ENCODE results near the gene FLRT3.

FLRT3 gene

DNA sequence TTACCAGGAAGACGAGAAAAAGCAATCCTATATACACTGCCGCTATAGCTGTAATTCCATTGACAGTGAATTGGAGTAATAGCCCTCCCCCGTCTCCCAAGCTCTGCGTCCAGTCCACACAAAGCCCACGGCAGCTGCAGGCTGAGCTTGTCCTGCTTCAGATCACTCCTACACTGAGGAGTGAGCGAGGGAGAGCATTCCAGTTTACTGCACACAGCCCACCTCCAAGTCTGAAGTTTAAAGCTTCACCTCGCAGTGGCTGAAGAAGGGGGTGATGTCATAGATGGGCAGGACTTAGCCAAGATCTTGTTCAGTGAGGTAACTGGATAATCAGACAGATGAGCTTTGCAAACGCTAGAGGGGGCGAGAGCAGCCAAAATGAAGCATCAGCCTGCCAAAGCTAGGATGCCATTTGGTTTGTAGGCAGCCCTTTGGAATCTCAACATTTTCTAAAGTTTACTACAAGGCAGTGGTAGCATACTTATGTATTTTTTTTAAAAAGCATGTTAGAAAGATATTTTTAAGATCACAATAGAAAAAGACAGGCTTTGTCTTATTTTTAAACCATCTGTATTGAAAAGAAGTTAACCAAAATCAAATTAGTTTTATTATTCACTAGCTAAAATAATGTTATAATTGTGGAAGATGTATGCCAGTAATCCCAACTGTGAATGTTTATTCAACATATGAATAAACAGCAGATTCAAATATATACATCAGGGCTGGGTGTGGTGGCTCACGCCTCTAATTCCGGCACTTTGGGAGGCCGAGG lies at the start of gene FLRT3:
Gene FLRT3, minus strand, starts transcription at position 213 of the 772 bp plus-strand sequence. CDS start 10,106 bp downstream, outside the sequence.
- DNase-seq = no peak

GRCh38 chr20:14386726-14387125 lies 49.3 kb upstream of the FLRT3 start:
- DNase-seq = no peak

DNA sequence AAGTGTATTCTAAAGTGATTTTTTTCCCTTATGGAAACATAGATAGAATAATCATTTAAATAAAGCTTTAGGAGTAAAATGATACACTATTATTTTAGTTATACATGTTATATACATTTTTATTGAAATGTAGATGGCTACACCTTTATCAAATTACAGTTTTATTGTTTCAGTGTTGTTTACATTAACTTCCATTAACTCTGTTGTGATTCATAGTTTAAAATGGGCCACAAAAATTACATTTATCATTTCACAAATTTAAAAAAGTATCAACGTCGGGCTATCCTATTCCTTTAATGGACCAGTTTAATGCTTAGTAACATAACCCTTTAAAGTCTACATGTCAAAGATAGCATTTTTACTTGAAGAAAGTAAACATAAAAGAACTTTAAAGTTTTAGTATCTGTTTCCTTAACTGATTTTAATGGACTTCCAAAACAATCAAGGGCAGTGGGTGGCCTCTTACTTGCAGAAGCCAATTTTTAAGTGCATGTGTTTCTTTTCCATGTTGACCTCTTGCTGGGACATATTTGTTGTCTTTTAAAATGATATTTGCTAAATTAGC lies 47.8 kb upstream of the FLRT3 start:
- no peak for DNase-seq

DNA sequence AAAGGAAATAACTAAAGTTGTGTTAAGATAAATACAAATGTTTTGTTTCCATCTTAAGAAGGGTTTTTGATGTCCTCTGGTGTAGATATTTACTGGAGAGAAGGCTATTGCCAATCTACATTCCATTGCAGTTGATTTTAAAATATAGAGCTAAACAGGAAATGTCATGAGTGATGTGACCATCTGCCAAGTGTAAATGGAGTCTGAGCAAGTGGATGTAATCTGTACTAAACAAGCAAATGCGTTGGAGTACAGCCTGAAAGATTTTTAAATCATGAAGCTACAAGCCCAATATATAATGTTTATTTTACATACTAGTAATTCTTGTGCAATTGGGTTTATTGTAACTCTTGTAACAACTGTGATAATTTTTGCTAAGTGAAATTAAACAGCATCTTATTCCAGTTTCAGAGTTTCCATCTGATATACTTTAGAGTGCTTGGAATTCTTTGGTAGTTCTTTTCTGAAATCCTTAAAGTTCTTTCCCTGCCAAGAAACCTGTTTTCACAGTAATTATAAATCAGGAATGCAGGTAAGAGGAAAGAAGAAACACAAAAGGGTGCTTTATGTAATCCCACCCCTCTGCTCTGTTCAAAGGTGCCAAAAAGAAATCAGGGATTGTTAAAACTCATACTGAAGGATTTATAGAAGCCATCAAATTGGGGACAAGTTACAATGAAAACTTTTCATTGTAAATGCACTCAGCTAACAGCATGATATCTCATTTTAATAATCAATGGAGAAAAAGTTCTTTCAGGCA lies 47.2 kb upstream of the FLRT3 start:
- no peak for DNase-seq

DNA sequence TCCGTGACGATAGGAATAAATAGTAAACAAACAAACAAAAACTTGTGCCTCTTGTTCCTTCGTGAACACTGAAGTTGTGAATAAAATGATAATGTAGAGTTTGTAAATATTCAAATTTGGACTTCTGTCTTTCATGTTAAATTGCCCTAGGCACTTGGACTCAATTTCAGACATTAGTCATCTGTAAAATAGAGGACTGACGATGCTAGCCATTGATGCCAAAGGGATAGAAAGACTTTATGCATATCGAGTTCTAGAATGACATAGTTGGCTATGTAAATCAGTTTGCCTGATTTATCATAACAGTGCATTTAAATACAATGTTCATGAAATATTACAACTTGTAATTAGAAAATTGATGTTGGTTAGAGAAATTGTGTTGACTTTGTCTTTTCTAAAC lies 45.9 kb upstream of the FLRT3 start:
- no peak for DNase-seq

DNA sequence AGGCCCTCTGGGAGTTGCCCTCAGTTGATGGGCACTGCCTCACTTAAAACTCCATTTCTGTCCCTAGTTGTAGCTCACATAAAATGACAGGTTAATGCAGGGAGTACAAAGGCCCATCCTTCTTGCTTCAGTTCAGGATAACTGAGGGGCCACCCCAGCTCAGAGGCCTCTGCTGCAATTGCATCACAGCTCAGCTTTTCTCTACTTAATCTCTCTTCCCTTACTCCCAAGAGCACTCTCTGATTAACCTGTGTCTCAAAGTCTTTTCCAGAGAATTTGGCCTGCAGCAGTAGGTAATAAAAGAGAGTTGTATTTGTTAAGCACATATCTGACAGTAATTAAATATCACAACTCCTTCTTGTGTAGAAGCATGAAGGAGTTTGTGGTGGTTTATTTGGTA lies 40.9 kb upstream of the FLRT3 start:
- DNase-seq = no peak

DNA sequence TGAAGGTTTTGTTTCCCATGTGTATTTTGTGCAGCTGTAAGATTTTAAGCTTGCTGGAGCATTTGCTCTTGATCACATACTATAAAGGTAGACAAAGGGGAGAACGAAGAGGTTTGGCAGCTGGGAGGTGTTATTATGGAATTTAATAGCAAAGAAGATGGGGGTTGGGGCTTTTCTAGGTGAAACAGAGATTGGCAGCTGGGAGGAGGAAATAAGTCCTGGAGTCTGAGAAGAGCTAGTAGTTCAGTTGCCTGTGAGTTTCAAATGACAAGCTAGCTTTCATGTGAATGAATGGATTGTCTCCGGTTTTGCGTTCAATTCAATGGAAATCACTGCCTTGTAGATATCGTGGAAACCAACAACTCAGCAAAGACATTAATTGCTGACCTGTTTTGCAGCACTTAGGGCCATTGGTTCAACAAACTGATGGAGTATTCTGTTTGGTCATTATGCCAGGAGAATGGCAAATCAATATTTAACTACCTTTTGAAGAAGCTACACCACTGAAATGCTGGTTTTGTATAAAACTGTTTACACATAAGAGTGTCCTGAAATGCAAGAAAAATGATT lies 38.1 kb upstream of the FLRT3 start:
- DNase-seq = no peak

GRCh38 chr20:14374196-14374595 lies 36.8 kb upstream of the FLRT3 start:
- DNase-seq = no peak

GRCh38 chr20:14361509-14362345 lies 24.3 kb upstream of the FLRT3 start:
- DNase-seq = no peak

DNA sequence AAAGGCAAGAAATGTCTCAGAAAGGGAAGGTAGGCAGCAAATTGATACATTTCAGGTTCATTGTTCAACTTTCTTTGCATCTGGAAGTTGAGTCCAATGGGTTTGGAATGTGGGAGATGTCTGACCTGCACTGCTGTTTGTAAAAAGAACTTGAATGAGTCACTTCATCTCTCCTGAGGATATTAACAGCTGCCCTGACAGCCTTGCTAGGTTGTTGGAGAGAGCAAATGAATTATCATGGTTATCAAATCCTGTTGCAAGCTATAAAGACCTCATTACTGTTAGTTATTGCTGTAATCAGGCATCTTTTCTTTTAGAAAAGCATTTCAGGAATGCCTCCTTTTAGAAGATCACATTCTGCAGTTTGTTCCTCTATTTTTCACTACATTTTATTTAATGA lies 23.0 kb upstream of the FLRT3 start:
- DNase-seq = no peak

- DNase-seq = no peak
Observed at GRCh38 chr20:14355791-14356190, 18.4 kb upstream of the FLRT3 start.

- no peak for DNase-seq
Observed at GRCh38 chr20:14344746-14345145, 7.3 kb upstream of the FLRT3 start.

DNA sequence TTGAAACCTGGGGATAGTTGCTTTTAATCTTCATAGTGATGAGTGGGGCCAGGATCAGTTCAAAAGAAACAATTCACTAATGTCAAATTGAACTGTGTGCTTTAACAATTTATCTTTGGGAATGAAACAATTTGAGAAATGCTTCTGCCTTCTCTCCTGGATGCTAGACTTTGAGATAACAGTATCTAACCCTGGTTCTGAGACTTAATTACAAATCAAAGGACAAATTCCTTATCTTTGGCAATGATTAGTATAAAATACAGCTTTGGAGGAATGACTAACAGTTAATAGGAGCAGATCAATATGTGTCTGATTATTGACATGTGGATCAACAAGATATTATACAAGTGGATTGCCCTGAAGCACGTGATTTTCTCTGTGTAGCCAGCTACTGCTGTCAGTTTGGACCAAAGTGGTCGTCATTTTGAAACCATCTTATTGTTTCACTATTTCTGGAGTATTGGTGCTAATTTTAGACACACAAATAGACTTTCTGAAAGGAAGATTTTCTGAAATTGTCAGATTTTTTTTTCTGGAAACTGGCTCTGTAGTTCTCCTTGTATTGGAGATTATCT lies 6.2 kb upstream of the FLRT3 start:
- no peak for DNase-seq

GRCh38 chr20:14342918-14343317 lies 5.5 kb upstream of the FLRT3 start:
- no peak for DNase-seq

- DNase-seq = no peak
Observed at GRCh38 chr20:14341801-14342200, 4.4 kb upstream of the FLRT3 start.

- DNase-seq = no peak
Observed at GRCh38 chr20:14336686-14337085, 726 bp downstream of the FLRT3 start.

- no peak for DNase-seq
Observed at GRCh38 chr20:14335052-14335451, 2.4 kb downstream of the FLRT3 start.

DNA sequence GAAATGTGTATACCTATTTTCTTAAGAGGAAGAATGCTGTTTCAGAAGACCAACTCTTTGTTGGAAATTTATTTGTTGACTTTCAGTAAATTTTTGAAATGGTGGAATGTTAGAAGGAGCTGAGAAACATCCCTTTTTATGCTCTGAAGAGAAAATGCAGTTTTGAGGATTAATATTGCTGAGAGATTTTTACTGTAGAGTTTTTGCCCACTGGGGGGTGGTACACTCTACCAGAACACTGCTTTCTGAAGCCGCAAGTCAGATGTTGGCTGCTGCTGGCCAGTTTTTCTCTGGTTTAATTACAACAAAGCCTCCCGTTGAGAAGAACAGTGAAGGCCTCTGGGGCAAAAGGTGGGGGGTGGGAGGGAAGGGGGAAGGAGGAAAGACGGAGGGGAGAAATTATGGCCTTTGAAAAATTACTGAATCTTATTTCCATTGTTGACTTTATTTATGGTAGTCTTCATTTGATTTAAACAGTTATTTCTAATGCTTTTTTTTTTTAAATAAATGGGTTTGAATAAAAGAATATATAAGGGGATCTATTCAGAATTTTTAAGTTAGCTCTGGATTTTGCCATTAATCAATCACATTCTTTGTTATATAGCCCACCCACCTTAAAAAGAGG lies 3.0 kb downstream of the FLRT3 start:
- DNase-seq = no peak

DNA sequence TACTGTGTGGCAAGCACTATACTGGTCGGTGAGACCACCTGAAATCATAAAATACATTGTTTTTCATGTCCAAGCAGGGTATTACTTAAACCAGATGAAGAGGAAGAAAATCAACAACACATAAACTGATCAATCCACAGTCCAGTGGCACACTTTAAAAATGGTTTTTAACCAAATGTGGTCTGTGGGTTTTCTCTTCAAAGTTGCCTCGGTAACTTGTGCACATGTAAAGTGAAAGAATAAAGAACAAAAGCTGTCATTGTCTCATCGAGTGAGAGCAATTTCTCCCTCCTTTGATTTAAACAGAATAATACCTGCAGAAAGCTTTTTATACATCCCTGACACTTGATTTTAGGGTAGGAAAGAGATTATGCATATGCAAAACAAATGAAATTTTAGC lies 3.7 kb downstream of the FLRT3 start:
- DNase-seq = no peak

DNA sequence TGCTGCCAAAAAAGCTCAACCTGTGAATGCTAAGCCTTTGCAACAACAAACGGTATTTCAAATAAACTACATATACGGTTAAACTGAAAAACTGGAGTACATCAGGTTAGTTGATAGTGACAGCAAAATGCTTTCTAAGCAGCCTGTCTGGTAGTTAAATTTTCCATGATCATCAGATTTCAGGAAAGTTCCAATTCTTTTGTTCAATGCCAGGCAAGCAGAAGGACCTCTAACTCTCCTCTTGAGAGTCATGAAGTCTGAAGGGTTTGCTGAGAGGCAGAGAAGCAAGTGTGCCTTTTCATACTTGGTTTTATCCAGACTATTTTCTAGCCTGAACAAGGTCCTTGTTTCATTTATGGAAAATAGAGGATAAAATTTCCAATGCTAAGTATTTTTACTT lies 4.5 kb downstream of the FLRT3 start:
- DNase-seq = no peak

- DNase-seq = no peak
Observed at GRCh38 chr20:14331646-14332045, 5.8 kb downstream of the FLRT3 start.

DNA sequence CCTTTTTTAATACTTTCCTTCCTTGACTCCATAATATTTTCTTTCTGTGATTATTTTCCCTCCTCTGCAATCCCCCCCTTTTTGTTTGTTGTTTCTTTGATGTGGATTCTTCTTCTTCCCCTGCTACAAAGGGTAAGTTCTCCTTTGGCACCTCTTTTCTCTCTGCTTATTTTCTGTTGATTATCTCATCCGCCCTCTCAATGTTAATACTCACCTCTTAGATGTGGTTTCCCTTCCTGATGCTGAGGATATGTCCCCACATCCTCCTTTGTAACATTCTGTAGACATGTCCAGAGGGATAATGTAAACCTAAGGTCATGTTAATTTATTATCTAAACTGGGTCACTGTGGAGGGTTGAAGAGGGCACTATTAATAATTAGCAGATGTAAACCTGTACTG lies 17.7 kb downstream of the FLRT3 start:
- DNase-seq = no peak
